ENCODE measurements around the gene PDE11A.
"Not testable (repeated sequence)": the region's sequence is repeated elsewhere in the genome, so short reads cannot be mapped to it uniquely, and the experiment has no call there.

The PDE11A gene

DNA sequence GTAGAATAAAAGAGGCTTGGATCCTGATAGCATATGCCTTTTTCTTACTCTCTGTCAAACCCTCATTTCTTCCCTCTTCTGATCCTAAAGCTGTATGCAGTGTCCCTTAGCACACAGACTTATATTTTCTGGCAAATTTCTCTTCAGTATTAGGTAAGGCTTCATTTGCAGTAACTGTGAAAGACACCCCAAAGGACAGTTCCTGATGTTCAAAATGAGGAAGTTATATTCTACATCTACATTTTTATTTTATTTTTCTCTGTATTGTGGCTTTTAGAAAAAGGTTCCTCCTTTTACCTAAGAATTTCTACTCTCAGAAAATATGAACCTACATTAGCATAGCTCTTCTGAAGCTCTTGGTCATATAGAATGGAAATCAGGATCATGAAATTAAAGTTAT lies 261.7 kb downstream of the PDE11A start:
- DNase-seq, result no peak

DNA sequence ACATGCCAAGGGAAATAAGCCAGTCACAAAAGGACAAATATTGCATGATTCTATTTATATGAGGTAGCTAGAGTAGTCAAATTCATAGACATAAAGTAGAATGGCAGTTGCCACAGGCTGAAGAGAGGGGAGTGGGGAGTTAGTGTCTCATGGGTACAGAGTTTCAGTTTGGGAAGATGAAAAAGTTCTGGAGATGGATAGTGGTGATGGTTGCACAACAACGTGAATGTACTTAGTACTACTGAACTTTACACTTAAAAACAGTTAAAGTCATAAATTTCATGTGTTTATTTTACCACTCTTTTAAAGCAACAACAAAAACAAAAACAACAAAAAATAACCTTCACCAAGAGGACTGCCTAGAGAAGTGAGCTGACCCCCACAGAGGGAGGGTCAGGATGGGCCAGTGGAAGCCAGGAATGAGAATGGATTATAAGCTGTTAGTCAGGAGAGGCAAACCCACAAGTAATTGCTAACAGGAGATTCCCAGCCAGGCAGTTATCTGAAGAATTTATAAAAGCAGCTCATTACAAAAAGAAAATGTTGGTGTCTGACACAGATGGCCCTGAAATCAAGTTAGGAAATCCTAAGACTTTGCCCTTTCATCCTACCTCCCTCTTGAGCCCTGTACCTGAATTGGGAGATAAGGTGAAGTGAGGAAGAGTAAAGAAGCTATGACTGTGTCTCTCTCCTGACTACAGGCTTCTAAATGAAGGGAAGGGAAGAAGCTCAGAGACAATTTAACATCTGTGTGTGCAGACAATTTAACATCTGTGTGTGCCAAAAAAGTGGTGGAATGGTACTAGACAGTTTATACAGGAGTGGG lies 263.4 kb downstream of the PDE11A start:
- no peak for DNase-seq

DNA sequence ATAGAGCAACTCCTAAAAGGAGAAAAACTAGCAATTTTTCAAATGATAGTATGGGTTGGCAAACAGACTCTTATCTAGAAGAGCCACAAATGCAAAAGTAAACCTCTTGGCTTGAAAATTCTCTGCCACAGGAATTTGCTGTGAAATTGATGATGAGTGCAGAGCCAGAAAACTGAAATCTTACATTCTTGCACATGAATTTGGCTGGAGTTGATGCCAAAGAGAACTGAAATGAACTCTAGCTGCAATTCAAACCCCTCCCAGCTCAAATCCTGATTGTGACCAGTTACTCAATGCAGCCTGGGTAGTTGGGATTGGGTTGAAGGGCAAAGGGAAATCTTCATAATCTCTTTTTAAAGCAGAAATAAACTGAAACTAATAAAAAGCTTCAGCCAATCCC lies 266.6 kb downstream of the PDE11A start:
- no peak for DNase-seq

DNA sequence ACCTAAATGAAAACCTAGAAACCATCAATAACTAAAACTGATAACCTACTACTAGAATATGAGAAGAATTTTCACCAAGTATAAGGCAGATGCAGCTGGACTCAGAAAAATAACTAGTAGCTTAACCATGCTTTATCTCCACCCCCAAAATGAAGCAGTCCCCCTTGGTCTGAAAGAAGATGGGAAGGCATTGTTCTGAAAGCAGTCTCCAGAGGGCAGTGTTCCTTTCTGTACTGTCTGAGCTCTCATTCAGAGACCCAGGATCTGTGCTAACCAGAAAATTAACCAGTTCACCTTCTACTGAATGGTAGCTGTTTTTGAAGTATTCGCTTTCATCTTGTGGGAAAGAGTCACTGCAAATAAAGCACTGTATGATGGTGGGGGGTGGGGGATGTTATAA lies 273.0 kb downstream of the PDE11A start:
- no peak for DNase-seq

DNA sequence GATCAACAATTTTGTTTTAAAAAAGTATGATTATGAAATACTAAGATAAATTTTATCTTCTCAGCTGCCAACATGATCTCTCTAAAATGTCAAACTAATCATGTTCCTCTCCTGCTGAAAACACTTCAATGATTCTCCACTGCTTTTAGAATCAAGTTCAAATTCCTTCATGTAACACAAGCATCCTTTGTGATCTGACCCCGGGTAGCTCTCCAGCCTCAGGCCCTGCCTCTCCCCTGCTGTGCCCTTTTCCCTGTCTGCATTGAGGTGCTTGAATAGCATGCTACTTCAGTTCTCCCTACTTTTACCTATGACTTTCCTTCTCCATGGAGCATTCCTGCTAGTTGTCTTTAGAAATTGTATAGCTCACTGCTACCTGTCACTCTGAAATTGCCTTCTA lies 274.8 kb downstream of the PDE11A start:
- no peak for DNase-seq

DNA sequence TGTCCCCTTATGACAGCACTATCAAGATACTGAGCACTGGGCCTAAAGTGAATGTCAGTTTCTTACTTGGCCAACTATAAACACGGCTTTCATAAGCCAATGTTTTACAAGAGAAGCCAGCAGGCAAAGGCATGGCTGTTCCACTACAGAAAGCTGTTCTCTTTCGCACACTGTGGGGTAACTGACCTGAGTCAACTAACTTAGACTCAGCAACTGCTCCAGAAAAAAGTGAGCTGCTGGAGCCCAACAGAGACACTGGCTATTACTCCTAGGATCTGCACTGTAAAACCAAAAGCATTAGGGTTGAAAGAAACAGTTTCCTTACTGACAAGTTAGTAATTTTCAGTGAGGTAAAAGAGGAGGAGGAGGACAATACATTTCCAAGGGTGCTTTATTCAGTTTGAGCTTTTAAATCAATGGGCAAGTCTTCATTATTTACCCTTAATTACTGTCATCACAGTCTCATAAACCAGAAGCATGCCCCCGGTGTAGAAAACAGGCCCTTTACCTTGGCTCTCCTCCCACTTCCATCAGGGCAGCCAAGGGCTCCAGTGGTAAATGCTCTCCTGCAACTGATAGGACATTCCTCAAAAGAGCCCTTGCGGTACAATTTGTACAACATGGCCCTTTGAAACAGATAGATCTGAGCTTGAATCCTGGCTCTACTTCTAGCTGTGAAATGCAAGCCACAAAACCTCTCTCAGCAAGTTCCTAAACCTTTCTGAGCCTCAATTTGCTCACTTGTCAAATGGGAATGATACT lies 275.7 kb downstream of the PDE11A start:
- DNase-seq, result no peak

DNA sequence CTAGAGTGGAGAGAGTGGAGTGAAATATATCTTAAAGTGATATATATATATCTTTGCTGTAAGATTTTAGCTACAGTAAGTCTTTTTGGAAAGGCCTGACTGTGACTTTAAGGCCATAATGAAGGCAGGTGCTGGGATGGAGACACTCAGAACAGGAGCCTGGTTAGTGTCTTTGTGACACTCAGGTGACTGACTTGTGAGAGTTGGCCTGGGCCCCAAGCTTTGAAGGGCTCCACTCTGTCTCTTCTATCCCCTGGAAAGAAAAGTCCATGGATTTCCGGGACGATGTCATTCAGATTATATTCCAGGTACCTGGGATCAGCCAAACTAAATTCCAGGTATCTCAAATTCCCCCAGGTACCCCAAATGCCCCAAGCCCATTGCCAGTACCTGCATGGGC lies 276.6 kb downstream of the PDE11A start:
- no peak for DNase-seq

DNA sequence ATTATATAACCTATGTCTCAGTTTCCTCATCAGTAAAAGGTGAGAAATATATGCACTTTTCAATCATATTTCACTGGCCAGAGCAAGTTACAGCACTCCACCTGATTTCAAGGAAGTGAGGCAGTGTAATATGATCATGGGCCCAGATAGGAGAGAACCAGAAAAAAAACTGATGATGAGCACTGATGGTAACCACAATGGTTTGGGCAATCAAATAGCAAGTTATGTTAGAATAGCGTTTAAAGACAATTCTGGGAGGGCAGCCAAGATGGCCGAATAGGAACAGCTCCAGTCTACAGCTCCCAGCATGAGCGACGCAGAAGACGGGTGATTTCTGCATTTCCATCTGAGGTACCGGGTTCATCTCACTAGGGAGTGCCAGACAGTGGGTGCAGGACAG lies 287.4 kb downstream of the PDE11A start:
- not testable (repeated sequence) for DNase-seq

DNA sequence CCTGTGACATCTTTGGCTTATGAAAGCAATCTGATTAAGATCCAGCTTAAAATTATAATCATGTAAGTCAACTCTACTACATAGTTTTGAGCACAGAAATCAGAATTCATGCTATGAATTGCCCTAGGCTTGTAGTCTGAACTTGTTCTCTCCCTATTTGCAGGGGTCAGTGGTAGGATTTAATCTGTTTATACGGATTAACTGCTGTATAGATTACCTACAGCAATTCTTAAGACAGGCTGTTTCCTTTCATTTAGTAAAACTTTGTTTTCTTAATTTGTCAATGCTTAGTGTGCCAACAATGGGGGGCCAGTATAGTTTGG lies 287.9 kb downstream of the PDE11A start:
- no peak for DNase-seq

DNA sequence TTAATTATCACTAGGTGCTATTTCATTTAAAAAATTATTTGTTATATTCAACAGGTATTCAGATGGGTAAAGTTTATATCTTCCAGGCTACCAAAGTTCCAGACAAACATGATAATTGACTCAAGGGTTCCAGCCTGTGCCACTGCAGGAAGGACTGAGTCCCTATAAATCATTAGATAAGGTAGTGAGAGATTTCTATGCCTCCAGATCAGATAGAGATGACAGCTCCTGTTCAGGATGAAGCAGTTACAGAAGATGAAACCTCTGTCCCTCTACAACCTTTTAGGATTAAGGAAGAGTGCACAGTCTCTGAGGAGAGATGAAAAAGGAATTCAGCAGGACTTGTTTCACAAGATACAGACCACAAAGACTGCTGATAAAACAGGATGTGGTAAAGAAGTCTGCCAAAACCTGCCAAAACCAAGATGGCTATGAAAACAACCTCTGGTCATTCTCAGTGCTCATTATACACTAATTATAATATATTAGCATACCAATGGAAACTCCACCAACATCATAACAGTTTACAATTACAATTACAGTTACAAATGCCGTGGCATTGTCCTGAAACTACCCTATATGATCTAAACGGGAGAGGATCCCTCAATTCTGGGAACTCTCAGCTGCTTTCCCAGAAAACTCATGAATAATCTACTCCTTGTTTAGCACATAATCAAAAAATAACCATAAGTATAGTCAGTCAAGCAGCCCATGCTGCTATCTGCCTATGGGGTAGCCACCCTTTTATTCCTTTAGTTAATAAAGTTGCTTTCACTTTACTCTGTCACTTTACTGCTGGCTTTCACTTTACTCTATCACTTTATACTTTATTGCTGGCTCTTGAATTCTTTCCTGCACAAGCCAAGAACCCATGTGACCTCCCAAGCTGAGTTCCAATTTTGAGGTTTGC lies 288.5 kb downstream of the PDE11A start:
- no peak for DNase-seq

DNA sequence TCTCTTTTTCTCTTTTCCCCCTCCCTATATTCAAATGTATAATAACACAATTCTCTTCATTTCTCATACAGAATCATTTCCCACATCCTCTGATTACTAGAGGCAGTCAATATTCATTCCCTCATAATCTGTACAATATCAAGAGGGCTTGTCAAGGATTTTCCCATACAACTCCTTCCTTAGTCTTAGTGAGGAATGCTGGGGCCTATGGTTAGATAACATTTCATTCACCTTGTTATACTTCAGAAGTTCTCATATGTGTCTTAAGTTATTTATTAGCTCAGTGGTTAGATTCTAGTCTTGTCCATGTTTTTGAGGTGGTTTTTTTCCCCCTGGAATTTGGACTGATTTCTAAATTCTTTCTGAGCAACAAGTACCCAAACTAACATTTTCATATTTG lies 289.5 kb downstream of the PDE11A start:
- no peak for DNase-seq

DNA sequence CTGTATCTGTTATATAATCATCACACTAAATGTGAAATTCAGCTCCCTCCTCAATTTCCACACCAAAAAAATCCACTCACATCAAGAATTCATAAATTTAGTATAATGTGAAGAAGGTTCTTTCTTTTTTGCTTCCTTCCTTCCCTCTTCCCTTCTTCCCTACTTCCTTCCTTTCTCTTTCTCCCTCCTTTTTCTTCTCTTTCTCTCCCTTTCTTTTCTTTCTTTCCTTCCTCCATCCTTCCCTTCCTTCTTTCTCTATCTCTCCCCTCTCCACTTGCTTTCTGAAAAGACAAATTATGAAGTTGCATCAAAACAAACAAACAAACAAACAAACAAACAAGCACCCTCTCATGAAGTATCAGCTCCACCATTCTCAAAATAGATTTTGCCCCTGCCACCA lies 290.0 kb downstream of the PDE11A start:
- no peak for DNase-seq

DNA sequence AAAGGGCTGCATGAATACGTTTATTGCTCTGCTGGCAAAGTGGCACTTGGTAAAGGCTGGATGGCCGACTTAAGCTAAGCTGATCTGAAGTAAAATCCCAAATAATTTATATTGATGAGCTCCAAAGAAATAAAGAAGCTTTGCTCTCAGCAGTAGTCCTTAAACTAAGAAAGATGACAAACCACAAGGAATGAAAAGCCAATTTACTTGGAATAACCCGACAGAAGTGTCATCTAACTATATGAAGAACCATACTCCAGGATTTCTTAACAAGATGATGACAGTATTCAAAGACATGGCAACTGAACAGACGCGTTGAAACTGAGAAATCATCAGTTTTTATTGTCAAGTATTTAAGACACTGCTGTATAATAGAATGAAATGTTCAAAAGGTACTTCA lies 294.1 kb downstream of the PDE11A start:
- no peak for DNase-seq

DNA sequence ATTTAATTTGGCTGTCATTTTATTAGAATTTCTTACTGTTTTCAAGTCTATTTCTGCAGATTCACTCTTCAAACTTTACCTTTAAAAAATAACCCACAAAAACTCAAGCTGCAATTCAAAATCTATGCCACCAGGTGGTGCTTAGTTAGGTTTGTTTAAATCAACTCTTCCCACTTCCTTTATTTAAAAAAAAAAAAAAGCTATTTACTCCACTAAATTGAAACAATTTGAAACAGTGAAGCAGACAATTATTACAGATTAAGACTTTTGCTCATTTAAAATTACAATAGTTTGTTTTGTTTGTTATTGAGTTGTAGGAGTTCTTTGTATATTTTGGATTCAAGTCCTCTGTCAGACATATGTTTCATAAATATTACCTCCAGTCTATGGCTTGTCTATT lies 300.0 kb downstream of the PDE11A start:
- no peak for DNase-seq

DNA sequence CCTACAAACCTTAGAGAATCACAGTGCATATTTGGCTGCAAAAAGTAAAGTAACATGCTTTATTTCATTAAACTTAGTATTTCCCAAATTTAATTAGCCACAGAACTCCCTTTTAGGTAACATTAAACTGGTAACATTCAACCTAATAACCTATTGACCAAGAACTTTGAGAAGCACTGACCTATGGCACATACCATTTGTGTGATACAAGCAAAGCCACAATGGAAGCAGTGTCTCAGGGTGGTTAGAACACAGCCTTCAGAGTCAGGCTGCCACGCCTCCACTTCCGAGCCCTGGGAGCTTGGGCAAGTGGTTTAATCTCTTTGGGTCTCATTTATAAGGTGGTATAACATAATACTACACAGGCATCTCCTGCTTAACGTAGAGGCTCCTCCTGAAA lies 301.4 kb downstream of the PDE11A start:
- DNase-seq, result no peak

DNA sequence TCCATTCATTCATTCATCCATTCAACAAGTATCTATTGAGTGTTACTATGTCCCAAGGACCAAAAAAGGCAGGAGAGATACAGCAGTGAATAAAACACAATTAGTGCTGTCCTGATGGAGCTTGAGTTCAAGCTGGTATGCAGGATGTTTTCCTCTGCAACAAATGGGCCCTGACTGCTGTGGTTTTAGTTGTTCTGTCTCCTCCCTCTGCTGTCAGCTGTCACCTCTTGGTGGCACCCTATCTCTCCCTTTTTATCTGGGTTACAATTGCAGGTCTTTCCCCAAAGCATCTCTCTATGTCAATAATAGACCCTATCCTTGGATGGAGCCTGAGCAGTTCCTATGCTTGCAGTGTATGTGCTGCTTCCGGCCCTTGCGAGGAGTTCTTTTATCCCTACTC lies 304.8 kb downstream of the PDE11A start:
- no peak for DNase-seq

DNA sequence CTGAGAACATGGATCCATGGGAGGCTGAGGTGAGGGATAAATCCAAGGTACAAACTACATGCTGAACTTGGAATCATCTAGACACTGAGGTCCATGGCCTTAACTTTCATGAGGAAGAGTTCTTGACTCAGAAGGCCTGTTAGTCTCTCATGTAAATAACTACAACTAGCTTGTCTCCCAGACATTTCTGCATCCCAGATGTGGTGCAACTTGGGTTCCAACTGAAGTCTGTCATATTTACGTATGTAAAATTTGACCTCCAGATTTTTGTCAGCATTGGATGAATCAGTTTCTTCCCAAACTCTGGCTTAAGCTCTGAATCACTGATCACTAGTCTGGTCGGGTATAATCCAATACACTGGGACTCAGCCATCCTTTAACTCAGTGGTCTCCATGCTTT lies 306.9 kb downstream of the PDE11A start:
- DNase-seq, result no peak

DNA sequence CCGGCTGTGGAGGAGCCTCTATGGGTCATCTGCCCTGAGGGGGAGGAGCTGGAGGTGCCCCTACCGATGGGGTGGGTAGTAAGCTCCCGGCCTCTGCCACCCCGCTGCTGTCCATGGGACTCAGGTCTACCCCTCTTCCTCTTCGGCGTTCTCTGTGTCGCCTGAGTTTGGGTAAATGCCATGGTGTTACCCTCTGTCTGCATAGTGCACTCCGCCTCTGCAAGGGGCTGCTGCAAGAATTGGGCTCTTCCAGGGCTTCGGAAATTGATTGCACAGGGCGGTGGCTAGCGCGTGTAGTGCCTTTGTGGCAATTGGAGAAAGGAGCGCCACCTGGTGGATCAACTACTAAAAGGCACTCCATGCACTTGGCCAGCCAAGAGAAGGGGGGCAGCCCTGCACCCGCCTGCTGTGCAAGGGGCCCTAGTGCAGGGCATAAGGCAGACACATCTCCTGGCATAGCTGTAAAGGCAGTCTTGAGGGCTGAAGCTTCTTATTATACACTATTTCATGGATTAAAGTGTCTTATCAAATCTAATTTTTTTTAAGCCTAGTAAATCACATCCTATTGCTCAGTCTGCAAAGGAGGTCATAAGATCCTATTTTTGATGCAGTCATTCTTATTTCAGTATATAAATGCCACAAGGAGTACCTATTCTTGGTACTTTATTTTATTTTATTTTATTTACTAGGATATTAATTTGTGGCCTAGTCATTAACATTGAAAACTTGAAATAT lies 308.9 kb downstream of the PDE11A start:
- peak; percentile 43 for DNase-seq

DNA sequence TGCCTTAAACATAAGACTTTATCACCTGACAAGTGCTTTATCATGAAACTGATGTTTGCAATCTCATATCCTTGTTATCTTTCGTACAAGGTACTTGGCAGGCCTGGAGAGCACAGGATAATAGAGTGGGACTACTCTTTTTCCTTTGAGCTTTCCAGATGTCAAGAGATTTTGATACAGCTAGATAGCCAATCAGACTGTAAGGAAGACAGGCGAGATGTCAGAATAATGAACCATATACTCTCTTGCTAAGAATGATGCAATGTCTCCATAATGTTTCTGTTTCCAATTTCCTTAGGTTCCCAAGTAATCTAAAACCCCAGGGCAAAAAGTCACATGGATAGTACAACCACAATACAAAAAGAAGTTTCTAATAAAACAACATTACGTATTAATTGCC lies 313.1 kb downstream of the PDE11A start:
- DNase-seq, result no peak

DNA sequence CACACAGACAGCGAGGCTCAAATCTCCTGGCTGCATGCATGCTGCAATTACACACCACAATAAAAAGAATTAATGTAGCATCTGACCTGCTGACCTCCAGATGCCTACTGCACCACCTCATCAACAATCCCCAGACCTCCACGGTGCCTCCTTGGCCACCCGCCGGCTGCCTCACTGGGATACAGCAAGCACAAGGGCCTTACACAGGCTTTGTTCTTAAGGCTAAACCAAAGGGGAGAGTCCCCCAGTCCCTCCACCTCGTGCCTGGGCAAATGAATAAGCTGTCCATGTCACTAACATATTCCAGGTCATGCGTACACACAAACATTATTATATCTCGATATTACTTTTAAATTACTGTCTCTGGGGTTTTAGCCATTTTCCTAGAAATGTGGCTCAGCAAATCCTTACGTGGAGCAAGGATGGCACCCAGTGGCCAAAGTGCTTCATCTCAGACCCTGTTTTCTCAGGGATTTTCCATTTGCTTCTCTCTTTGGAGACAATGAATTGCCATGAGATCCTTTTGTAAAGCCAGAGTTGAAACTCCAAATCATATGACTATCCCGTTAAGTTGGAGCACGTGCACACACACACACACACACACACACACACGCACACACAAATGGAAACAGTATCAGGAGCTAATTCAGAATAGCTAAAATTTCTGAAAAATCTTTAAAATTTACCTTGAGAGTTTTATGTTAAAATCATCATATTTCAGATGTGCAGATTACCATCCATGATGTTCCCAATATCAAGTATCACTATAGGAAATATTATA lies 313.8 kb downstream of the PDE11A start:
- no peak for DNase-seq

DNA sequence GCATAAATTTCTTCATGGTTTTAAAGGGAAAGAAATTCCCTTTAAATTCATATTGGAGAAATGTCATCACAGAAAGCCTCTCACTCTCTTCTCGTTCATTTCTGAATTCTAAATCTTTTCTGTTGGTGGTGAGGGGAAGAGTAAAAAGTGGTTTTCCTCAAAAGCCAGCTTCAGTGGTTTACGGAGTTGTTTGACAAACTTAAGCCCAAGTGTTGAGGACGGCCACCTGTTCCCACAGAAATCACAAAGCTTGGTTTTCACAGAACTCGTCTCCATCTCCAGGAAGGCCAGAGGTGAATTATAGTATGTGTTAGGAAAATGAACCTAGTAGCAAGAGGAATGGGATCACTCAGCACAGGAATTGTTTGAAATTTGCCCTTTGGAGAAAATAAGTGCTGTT lies 316.2 kb downstream of the PDE11A start:
- no peak for DNase-seq

DNA sequence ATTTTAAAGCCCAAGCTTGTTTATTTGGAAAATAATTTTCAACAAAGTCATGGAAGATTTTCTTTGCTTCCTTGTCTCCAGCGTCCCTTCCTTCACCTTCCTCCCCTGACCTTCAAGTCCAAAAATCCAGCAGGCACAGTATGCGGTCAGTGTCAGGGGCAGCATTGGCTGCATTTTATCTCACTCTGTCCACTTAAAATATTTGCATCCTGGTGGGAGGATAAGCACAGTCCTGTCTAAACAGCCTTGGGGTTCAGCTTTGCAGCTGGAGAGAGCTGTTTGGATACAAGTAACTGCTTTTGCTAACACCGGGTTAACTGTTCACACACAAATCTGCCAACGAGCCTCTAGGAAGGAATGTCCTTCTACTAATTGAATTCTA lies 318.1 kb downstream of the PDE11A start:
- no peak for DNase-seq
